ENCODE measurements around the gene FMO3. TPM values are rescaled to one million over a fixed set of nuclear protein-coding genes. Genes with fewer than 3 reads are reported as not detected.

Gene FMO3
- not detected in 2 replicates for total RNA-seq (2014; rRNA removed; shearing (Covaris generic); ENCODE audit: low replicate concordance)

DNA sequence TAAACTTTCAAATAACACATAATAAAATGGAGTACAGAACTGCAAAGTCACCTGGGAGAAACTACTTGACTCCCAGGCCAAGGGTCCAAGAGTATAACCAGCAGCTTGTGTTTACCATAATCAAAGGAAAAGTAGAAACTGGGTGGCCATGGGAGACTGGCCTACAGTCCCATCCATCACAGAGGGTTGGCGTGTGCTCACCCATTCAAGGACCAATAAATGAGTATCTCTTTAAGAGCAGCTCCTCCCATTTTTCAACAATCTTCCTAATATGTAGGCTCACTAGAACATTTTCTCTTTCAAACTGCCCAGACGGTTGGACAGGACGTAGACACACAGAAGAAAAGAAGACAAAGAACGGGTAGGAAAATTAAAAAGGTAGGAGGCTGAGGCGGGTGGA, at the start of gene FMO3:
Gene FMO3 (plus strand): TSS at position 302 of the 400 bp plus-strand sequence. CDS start 1,754 bp downstream, outside the sequence.
- no peak for DNase-seq (ENCODE audit: low read depth)
- in situ Hi-C loops (cut with HindIII; ENCODE audit: low pct_unique_long_range_greater_than_20kb, low sequenced_read_pairs), result no loop called here

GRCh38 chr1:171048014-171048413, 42.7 kb upstream of the FMO3 start:
- in situ Hi-C loops (cut with HindIII; ENCODE audit: low pct_unique_long_range_greater_than_20kb, low sequenced_read_pairs), result no loop called here
- no peak for DNase-seq (ENCODE audit: low read depth)

DNA sequence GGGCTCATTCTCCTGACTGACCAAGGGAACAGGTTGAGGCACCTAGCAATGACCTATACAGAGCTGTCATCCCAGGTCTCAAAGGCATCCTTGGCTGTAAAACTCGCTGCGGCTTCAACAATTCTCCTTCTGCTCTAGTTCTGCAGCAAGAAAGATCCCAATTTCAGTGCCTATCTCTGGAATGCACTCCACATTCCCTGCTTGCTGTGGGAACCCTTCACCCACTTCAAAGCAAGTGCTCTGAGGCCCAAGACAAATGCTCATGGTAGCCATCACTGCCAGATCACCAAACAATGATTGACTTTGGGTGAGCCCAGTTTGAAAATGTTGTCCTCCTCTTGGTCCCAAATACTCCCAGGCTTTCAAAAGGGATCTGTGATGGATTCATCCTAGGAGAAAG, 37.7 kb upstream of the FMO3 start:
- no peak for DNase-seq (ENCODE audit: low read depth)
- in situ Hi-C loops (cut with HindIII; ENCODE audit: low pct_unique_long_range_greater_than_20kb, low sequenced_read_pairs), result no loop called here

DNA sequence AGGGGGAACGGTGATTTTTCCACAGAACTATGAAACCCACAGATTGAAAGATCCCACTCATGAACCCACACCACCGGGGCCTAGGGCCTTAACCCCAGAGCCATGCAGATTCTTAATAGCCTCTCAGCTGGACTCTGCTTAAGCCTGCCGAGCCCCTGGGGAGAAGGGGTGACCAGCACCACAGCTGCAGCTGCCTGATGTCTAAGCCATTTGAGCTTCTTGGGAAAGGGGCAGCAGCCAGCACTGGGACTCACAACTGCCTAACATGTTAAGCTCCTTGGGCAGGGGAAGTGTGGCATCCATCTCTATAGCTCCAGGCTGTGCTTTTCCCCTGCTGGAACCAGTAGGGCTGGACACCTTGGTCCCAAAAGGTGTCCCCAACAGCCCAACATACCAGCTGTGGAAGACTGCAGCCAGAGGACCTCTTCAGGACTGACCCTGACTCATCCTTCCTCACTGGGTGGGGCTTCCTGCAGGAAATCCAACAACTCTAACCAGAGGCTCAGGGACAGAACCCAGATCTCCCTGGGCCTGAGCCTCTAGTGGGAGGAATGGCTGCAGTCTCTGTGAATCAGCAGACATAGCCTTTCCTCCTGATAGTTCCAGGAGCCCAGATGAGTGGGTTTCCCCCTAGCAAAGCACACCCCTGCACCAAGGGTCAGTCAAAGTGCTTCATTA, 34.6 kb upstream of the FMO3 start:
- no peak for DNase-seq (ENCODE audit: low read depth)
- in situ Hi-C loops (cut with HindIII; ENCODE audit: low pct_unique_long_range_greater_than_20kb, low sequenced_read_pairs), result no loop called here

- DNase-seq (ENCODE audit: low read depth), result no peak
- in situ Hi-C loops (cut with HindIII; ENCODE audit: low pct_unique_long_range_greater_than_20kb, low sequenced_read_pairs), result no loop called here
Measured at GRCh38 chr1:171061425-171062143, 29.1 kb upstream of the FMO3 start.

GRCh38 chr1:171062902-171063301, 27.8 kb upstream of the FMO3 start:
- in situ Hi-C loops (cut with HindIII; ENCODE audit: low pct_unique_long_range_greater_than_20kb, low sequenced_read_pairs), result no loop called here
- DNase-seq (ENCODE audit: low read depth), result no peak

DNA sequence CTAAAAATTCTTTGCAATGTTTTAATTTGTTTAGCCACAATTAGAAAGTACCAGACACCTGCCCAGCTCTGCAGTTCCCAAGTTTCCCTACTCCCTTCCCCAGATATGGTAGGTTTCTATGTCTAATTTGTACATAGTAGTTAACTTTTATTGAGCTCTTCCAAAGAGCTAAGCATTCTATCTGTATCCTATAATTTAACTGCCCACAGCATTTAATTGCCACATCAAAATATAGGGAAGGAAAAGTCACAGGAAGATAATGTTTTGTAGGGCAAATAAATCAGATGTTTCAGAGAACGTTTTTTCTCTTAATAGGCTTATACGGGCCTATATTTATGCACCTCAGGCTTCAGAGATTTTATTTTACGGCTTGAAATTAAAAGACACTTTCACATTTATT, 15.7 kb upstream of the FMO3 start:
- in situ Hi-C loops (cut with HindIII; ENCODE audit: low pct_unique_long_range_greater_than_20kb, low sequenced_read_pairs), result no loop called here
- no peak for DNase-seq (ENCODE audit: low read depth)

GRCh38 chr1:171081314-171081753, 9.4 kb upstream of the FMO3 start:
- no peak for DNase-seq (ENCODE audit: low read depth)
- in situ Hi-C loops (cut with HindIII; ENCODE audit: low pct_unique_long_range_greater_than_20kb, low sequenced_read_pairs), result no loop called here

DNA sequence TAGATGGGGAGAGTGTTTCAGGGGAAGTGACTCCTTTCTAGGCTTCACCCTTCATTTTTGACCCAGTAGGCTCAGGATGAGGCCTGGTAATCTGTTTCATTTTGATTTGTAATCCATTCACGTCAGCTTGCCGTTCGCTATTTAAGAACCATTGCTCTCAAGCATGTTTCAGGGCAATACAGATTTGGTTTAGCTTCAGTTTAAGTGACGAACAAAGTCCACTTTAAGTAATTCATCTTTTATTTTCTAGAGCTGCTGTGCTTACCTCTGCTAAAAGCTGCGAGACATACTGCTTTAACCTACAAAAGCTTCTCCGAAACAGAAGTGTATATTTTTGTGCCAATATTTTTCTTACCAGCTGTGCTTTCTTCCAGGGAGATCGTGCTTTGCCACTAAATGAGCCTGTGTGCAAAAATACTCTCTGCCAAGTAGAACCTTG, 8.9 kb upstream of the FMO3 start:
- DNase-seq (ENCODE audit: low read depth), result no peak
- in situ Hi-C loops (cut with HindIII; ENCODE audit: low pct_unique_long_range_greater_than_20kb, low sequenced_read_pairs), result no loop called here

GRCh38 chr1:171082606-171083005, 8.1 kb upstream of the FMO3 start:
- in situ Hi-C loops (cut with HindIII; ENCODE audit: low pct_unique_long_range_greater_than_20kb, low sequenced_read_pairs), result no loop called here
- DNase-seq (ENCODE audit: low read depth), result no peak

DNA sequence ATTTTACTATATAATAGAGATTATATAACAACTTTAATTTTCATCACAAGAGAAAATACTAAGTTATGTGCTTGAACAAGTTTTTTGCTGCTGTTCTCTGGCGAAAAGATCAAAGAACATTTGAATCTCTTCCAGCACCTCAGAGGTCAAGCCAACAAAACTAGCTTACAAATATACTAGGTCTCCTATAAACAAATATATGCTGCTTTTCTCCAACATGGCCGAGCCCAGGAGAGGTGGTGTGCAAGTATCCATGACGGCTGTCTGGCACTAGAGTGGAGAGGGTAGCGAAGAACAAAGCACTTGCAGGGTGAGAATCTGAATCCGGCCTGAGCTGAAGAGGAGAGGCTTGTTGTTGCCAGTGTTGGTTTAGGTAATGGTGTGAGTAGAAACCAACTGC, 7.5 kb upstream of the FMO3 start:
- no peak for DNase-seq (ENCODE audit: low read depth)
- in situ Hi-C loops (cut with HindIII; ENCODE audit: low pct_unique_long_range_greater_than_20kb, low sequenced_read_pairs), result no loop called here

DNA sequence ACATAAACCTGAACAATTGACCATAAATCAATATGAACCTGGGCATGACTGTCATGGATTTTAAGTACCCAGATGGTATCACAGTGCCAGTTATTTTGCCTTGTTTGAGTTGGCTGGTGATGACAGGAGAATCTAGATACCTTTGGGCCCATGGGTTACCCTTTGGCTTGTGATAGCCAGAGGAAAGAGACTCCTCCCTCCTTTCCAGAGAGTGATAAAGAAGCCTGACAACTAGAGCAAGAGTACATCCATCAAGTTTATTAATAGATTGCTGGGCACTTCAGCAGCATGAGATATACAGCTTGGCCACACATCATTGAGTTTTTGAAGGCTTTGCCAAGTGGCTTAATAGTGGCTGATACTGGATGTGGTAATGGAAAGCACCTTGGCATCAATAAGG, 6.6 kb upstream of the FMO3 start:
- in situ Hi-C loops (cut with HindIII; ENCODE audit: low pct_unique_long_range_greater_than_20kb, low sequenced_read_pairs), result no loop called here
- no peak for DNase-seq (ENCODE audit: low read depth)

GRCh38 chr1:171084870-171085269, 5.8 kb upstream of the FMO3 start:
- in situ Hi-C loops (cut with HindIII; ENCODE audit: low pct_unique_long_range_greater_than_20kb, low sequenced_read_pairs), result no loop called here
- DNase-seq (ENCODE audit: low read depth), result no peak

- in situ Hi-C loops (cut with HindIII; ENCODE audit: low pct_unique_long_range_greater_than_20kb, low sequenced_read_pairs), result no loop called here
- DNase-seq (ENCODE audit: low read depth), result no peak
Measured at GRCh38 chr1:171087896-171088295, 2.8 kb upstream of the FMO3 start.

DNA sequence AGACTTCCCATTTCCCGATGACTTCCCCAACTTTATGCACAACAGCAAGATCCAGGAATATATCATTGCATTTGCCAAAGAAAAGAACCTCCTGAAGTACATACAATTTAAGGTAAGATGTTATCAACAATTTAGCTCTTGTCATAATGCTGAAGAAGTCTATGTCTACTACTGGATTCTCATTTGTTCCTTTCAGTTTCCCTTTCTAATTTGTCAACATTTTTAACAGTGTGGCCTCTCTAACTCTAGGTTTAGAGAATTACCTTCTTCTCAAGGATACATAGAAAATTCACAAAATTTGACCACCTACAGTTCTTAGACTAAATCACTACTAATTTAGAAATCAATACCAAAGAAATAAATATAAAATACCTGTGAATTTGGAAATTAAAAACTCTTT, 13.2 kb downstream of the FMO3 start:
- in situ Hi-C loops (cut with HindIII; ENCODE audit: low pct_unique_long_range_greater_than_20kb, low sequenced_read_pairs), result no loop called here
- no peak for DNase-seq (ENCODE audit: low read depth)

GRCh38 chr1:171107262-171107940, 16.7 kb downstream of the FMO3 start:
- in situ Hi-C loops (cut with HindIII; ENCODE audit: low pct_unique_long_range_greater_than_20kb, low sequenced_read_pairs), result no loop called here

DNA sequence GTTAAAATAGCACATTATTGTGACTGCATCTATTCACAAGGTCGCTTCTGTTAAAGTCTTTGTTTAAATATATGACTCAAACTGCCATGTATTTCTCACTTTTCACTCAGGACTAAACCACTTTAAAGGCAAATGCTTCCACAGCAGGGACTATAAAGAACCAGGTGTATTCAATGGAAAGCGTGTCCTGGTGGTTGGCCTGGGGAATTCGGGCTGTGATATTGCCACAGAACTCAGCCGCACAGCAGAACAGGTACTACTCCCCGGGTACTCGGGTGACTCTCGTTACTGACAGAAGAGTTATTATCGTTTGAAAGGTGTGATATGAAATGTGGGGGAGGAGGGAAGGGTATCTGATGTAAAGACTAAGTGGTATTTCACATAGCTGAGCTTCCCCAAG, 17.3 kb downstream of the FMO3 start:
- DNase-seq (ENCODE audit: low read depth), result no peak
- in situ Hi-C loops (cut with HindIII; ENCODE audit: low pct_unique_long_range_greater_than_20kb, low sequenced_read_pairs), result no loop called here

More at GRCh38 chr1:171107262-171107940, 16.7 kb downstream of the FMO3 start:
- DNase-seq (ENCODE audit: low read depth), result no peak

- no peak for DNase-seq (ENCODE audit: low read depth)
- in situ Hi-C loops (cut with HindIII; ENCODE audit: low pct_unique_long_range_greater_than_20kb, low sequenced_read_pairs), result no loop called here
Measured at GRCh38 chr1:171109966-171110365, 19.3 kb downstream of the FMO3 start.

DNA sequence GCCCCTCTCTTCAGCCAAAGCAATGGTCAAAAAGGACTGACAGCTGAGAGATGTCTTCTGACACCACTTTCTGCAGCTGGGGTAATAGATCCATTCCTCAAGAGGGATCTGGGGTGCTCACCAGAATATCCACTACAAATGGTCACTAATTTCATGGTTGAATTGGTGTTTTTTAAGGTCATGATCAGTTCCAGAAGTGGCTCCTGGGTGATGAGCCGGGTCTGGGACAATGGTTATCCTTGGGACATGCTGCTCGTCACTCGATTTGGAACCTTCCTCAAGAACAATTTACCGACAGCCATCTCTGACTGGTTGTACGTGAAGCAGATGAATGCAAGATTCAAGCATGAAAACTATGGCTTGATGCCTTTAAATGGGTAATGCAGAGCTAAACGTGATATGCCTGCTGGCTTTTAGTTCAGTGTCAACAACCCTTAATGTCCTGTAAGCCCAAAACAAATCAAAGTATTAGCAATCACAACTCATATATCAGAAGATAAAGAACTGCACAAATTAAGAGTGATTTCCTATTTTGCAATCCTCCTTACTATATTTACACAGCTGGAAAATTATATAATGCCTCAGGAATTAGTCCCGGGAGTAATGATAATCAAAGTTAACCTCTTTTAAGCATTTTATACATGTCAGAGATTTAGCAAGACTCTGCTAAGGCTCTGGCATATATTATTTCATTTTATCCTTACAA, 20.1 kb downstream of the FMO3 start:
- DNase-seq (ENCODE audit: low read depth), result no peak
- in situ Hi-C loops (cut with HindIII; ENCODE audit: low pct_unique_long_range_greater_than_20kb, low sequenced_read_pairs), result no loop called here

Data from Caki2 (cell line).